Measurements from ENCODE around the gene PRKCA.

The PRKCA gene

GRCh38 chr17:66738301-66738700 is 435.9 kb downstream of the PRKCA start:
- no peak for TF ChIP-seq CTCF (IDR thresholded peaks at IDR 0.05; ENCODE audit: insufficient read depth, low read depth, low read length, missing control alignments)
- no peak overlapping the region for H3K4me3 ChIP-seq (ENCODE audit: low read length)
- DNase-seq (ENCODE audit: low read depth): no peak

- H3K4me3 ChIP-seq (ENCODE audit: low read length): no peak overlapping the region
- no peak for DNase-seq (ENCODE audit: low read depth)
- TF ChIP-seq CTCF (IDR thresholded peaks at IDR 0.05; ENCODE audit: insufficient read depth, low read depth, low read length, missing control alignments): no peak
Measured at GRCh38 chr17:66739553-66739952, 437.1 kb downstream of the PRKCA start.

GRCh38 chr17:66740226-66740625 is 437.8 kb downstream of the PRKCA start:
- no peak for DNase-seq (ENCODE audit: low read depth)
- TF ChIP-seq CTCF (IDR thresholded peaks at IDR 0.05; ENCODE audit: insufficient read depth, low read depth, low read length, missing control alignments): no peak
- no peak overlapping the region for H3K4me3 ChIP-seq (ENCODE audit: low read length)

GRCh38 chr17:66743511-66743910 is 441.1 kb downstream of the PRKCA start:
- no peak overlapping the region for H3K4me3 ChIP-seq (ENCODE audit: low read length)
- no peak for TF ChIP-seq CTCF (IDR thresholded peaks at IDR 0.05; ENCODE audit: insufficient read depth, low read depth, low read length, missing control alignments)

GRCh38 chr17:66746736-66747135 is 444.3 kb downstream of the PRKCA start:
- no peak overlapping the region for H3K4me3 ChIP-seq (ENCODE audit: low read length)
- no peak for TF ChIP-seq CTCF (IDR thresholded peaks at IDR 0.05; ENCODE audit: insufficient read depth, low read depth, low read length, missing control alignments)
- no peak for DNase-seq (ENCODE audit: low read depth)

More at GRCh38 chr17:66743511-66743910, 441.1 kb downstream of the PRKCA start:
- no peak for DNase-seq (ENCODE audit: low read depth)

- peak; percentile 62 for DNase-seq (ENCODE audit: low read depth)
Measured at GRCh38 chr17:66747578-66748275, 445.3 kb downstream of the PRKCA start.

More at GRCh38 chr17:66747578-66748275, 445.3 kb downstream of the PRKCA start:
- H3K4me3 ChIP-seq (ENCODE audit: low read length): no peak overlapping the region
- TF ChIP-seq CTCF (IDR thresholded peaks at IDR 0.05; ENCODE audit: insufficient read depth, low read depth, low read length, missing control alignments): no peak

Data from epithelial cell of esophagus (primary cell).